ENCODE measurements around the gene NUDCD2.

DNA sequence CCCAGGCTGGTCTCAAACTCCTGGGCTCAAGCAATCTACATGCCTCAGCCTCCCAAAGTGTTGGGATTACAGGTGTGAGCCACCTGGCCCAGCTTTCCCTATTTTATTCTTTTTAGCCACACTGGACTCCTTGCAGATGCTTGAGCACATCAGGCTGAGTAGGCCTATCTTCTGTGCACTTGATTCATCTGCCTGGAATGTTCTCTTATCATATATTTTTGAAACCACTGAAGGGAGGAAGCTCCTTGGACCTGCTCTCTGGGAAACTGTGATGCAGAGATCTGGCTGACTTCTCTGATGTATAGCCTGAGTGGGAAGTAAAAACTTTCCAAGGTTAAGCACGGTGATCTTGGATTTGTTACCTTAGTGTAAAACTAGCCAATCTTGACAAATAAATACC lies 39.0 kb upstream of the NUDCD2 start:
- TF ChIP-seq CTCF (IDR thresholded peaks at IDR 0.05) (no peak), POLR2A (IDR thresholded peaks at IDR 0.05) (no peak)
